Spleen (tissue), 11 donors: Measurements from ENCODE around the gene LRRC3. TPM values are rescaled to one million over a fixed set of nuclear protein-coding genes. Genes with fewer than 3 reads are reported as not detected.

Source experiments
- DNase-seq: peaks from one replicate; pipeline ENCODE4 v3.0.0-alpha.2; 2020
- H3K27ac ChIP-seq, 8 donors: fragments of 200-600 bp; sonication (generic) in 7 of 8; 1 replicate in 4 of 8; 2 replicates in 4 of 8; pipeline versions ENCODE4 v1.5.0 to v1.8.0; 2016 to 2021; ENCODE audit warnings: inconsistent platforms in 4 of 8, mild to moderate bottlenecking in 4 of 8, moderate library complexity in 1 of 8
- H3K27me3 ChIP-seq, 7 donors: fragments of 200-600 bp; sonication (generic) in 6 of 7; replicated peaks in 1 of 7; 1 replicate in 4 of 7; 2 replicates in 3 of 7; pipeline versions ENCODE4 v1.5.0 to v1.8.0; 2016 to 2021; ENCODE audit warnings: inconsistent platforms in 3 of 7, mild to moderate bottlenecking in 1 of 7
- H3K36me3 ChIP-seq, 6 donors: fragments of 200-600 bp; sonication (generic) in 5 of 6; 1 replicate in 4 of 6; 2 replicates in 2 of 6; pipeline versions ENCODE4 v1.5.0 to v1.8.0; 2016 to 2021; ENCODE audit warnings: inconsistent platforms in 2 of 6
- H3K4me1 ChIP-seq, 6 donors: fragments of 200-600 bp; sonication (generic) in 5 of 6; 1 replicate in 3 of 6; 2 replicates in 3 of 6; pipeline versions ENCODE4 v1.5.0 to v1.8.0; 2016 to 2021; ENCODE audit warnings: inconsistent platforms in 3 of 6
- H3K4me3 ChIP-seq, 8 donors: fragments of 200-600 bp; sonication (generic) in 7 of 8; 1 replicate in 4 of 8; 2 replicates in 4 of 8; pipeline versions ENCODE4 v1.5.0 to v1.8.0; 2016 to 2021; ENCODE audit warnings: inconsistent platforms in 4 of 8, mild to moderate bottlenecking in 4 of 8, moderate library complexity in 2 of 8
- H3K9me3 ChIP-seq, 8 donors: fragments of 200-600 bp; sonication (generic) in 7 of 8; 1 replicate in 4 of 8; 2 replicates in 4 of 8; pipeline versions ENCODE4 v1.5.0 to v1.8.0; 2016 to 2021; ENCODE audit warnings: inconsistent platforms in 4 of 8
- POLR2A ChIP-seq, 3 donors: fragments of 450-650 bp; IDR thresholded peaks; one replicate each; pipeline ENCODE4 v1.5.1; 2017; ENCODE audit warnings: antibody characterized with exemption in 3 of 3, mild to moderate bottlenecking in 1 of 3
- POLR2AphosphoS5 ChIP-seq, 3 donors: sonication (generic); formaldehyde crosslinking; IDR thresholded peaks; one replicate each; pipeline ENCODE4 v1.5.1; 2017; ENCODE audit warnings: antibody characterized with exemption in 3 of 3
- WGBS, 5 donors: extraction: QIAGEN DNeasy Blood & Tissue Kit in 3 of 5; methylation state at CpG; one replicate each; pipeline versions ENCODE4 v1.1.5 to v1.1.7; 2013 to 2018; 5-methylcytosine and 5-hydroxymethylcytosine counted together
- intact Hi-C: fragments of 100-400 bp; cut with DNase I; formaldehyde crosslinking; loops from one replicate; pipeline ENCODE4 v1.15.0; 2023; ENCODE audit warnings: low total_unique reads
- polyA plus RNA-seq, 3 donors: library from polyadenylated mRNA; stranded (reverse); fragments of 200-250 nt; gene quantifications; one replicate each; pipeline ENCODE4 v1.2.1, GENCODE V29; 2013
- total RNA-seq, 7 donors: library from RNA; depleted of rRNA in 3 of 7; stranded (reverse); fragments of >200 nt in 3 of 7; fragmentation: NEBNext Ultra II Directional in 4 of 7; extraction: Animal tissue kit (Norgen Biotek cat#: 25700) in 4 of 7; gene quantifications; one replicate each; pipeline versions ENCODE4 v1.1.0 to v1.2.1, GENCODE V29; 2016 to 2021
- TF ChIP-seq, protein P1 (sequence below), 11 experiments: fragments of 200-600 bp in 7 of 11; fragments of 450-650 bp in 4 of 11; sonication (generic) in 4 of 11; IDR thresholded peaks in 8 of 11; conservative IDR thresholded peaks in 3 of 11; 1 replicate in 7 of 11; 2 replicates in 4 of 11; pipeline versions ENCODE4 v1.4.0 to v1.8.0; 2016 to 2021; ENCODE audit warnings: antibody characterized with exemption in 11 of 11, inconsistent platforms in 4 of 11, mild to moderate bottlenecking in 1 of 11
- donor health status: healthy with polysubstance abuse.
- donor health status: DM: no; HTN: no; CAD: no; lungs with moderate emphysema.
- donor health status: DM: no; HTN: no; CAD: no.
- donor health status: Bipolar disorder and iron deficiency.
- donor health status: healthy.
- donor health status: DM: no; HTN: no; CAD: no.
- donor health status: DM: yes; HTN: yes; CAD: no.

Gene LRRC3
- total and polyA plus RNA-seq, 10 donors, result 0.24 to 4.9 (median 2.5) TPM

DNA sequence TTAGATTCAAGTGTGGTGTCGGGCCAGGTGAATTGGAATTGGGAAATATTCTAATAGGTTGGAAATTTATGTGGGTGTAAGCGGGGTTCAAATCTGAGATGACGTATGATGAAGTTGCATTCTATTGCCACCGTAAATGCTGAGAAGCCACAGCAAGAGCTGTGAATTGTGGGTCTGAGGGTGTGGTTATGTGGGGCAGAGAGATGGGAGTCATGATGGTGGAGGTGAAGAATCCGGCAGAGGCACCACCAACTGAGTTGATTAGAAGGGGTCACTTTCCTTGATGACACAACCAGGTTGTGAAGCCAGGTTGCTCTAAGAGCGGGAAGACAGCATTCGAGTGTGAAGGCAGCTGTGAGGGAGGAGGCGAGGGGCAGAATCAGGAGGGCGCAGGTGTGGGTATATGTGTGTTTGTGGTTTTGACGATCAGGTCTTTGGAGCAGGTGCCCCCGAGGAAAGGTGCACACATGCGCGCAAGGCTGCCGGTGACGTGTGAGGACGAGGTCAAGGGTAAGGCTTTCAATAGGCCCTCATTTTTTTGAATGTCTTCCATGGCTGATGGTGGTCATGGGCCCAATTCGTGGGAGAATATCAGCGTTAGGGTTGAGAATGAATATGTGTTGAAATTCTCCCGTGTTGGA lies 18.7 kb downstream of the LRRC3 start:
- H3K4me3 ChIP-seq, result no peak overlapping the region
- no peaks in the 10 kb centered on the region for H3K27me3 ChIP-seq
- intact Hi-C loops, result no loop called here
- no peaks in the 10 kb centered on the region for H3K36me3 ChIP-seq
- TF ChIP-seq, protein P1, sequence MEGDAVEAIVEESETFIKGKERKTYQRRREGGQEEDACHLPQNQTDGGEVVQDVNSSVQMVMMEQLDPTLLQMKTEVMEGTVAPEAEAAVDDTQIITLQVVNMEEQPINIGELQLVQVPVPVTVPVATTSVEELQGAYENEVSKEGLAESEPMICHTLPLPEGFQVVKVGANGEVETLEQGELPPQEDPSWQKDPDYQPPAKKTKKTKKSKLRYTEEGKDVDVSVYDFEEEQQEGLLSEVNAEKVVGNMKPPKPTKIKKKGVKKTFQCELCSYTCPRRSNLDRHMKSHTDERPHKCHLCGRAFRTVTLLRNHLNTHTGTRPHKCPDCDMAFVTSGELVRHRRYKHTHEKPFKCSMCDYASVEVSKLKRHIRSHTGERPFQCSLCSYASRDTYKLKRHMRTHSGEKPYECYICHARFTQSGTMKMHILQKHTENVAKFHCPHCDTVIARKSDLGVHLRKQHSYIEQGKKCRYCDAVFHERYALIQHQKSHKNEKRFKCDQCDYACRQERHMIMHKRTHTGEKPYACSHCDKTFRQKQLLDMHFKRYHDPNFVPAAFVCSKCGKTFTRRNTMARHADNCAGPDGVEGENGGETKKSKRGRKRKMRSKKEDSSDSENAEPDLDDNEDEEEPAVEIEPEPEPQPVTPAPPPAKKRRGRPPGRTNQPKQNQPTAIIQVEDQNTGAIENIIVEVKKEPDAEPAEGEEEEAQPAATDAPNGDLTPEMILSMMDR (IDR thresholded peaks at IDR 0.05 in 8 of 11, conservative IDR thresholded peaks at IDR 0.05 in 3 of 11), result no peak
- TF ChIP-seq POLR2AphosphoS5 (IDR thresholded peaks at IDR 0.05), result no peak
- no peak for TF ChIP-seq POLR2A (IDR thresholded peaks at IDR 0.05)
- no peaks in the 10 kb centered on the region for H3K4me1 ChIP-seq
- DNase-seq, result no peak
- H3K9me3 ChIP-seq, result no peaks in the 10 kb centered on the region
- WGBS, 5 donors, result 85 to 90% (median 89%) methylated on average over 18 to 19 of the region's 19 CpGs
- H3K27ac ChIP-seq, result no peak overlapping the region

DNA sequence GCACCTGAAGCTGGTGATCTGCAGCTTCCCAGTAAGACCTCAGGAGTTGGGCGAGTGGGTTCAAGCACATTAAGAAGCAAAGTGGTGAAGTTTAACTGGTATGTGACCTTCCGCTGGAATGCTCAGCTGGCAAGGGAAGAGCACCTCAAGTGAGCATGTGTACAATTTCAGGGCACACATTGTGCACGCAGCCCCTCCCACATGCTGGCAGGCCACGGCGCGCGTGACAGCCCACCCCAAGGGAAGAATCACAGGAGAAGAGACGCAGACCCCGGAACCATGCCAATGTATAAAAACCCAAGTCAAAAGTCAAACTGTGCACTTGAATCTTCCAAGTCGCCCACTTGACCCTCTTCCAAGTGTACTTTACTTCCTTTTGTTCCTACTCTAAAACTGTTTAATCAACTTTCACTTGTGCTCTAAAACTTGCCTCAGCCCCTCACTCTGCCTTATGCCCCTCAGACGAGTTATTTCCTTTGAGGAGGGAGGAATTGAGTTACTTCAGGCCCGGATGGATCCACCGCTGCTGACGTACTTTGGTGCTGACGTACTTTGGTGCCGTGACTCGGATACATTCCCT lies 20.0 kb downstream of the LRRC3 start:
- DNase-seq, result no peak
- Histone ChIP-seq H3K9me3 (no peaks in the 10 kb centered on the region), H3K4me3 (no peak overlapping the region), H3K4me1 (peaks cover 0 to 9% (median 0%) of the 10 kb centered on the region in 6 donors), H3K27me3 (no peaks in the 10 kb centered on the region), H3K36me3 (no peaks in the 10 kb centered on the region), H3K27ac (no peak overlapping the region)
- 75 to 84% (median 80%) methylated on average over 17 of the region's 17 CpGs for WGBS, 5 donors
- intact Hi-C loops, result no loop called here
- no peak for TF ChIP-seq POLR2A (IDR thresholded peaks at IDR 0.05)
- no peak for TF ChIP-seq POLR2AphosphoS5 (IDR thresholded peaks at IDR 0.05)
- TF ChIP-seq, protein P1 (IDR thresholded peaks at IDR 0.05 in 8 of 11, conservative IDR thresholded peaks at IDR 0.05 in 3 of 11), result no peak

DNA sequence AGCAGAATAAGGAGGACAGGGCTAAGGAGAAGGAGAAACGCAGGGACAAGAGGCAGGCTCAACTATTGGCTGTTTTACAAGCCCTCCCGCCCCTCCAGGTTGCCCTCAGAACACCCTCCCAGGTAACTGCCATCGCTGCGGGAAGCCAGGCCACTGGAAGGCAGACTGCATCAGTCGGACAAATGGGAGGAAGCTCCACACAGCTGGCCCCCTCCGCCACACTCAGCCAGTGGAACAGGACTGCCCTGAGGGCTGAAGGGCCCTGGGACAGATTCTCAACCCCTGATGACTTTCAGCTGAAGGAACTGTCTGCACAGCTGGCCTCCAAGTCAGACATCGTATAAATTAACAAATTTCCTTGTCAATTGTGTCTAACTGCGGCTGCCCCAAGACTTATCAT lies 21.8 kb downstream of the LRRC3 start:
- DNase-seq, result peak; percentile 45
- Histone ChIP-seq H3K36me3 (no peaks in the 10 kb centered on the region), H3K4me1 (peaks cover 0 to 9% (median 0%) of the 10 kb centered on the region in 6 donors), H3K4me3 (no peak overlapping the region), H3K9me3 (no peaks in the 10 kb centered on the region), H3K27ac (no peak overlapping the region), H3K27me3 (peaks cover 0 to 5% (median 0%) of the 10 kb centered on the region in 7 donors)
- intact Hi-C loops, result no loop called here
- 75 to 87% (median 81%) methylated on average over 7 to 8 of the region's 8 CpGs for WGBS, 5 donors
- TF ChIP-seq POLR2A (IDR thresholded peaks at IDR 0.05), result no peak
- TF ChIP-seq, protein P1 (IDR thresholded peaks at IDR 0.05 in 8 of 11, conservative IDR thresholded peaks at IDR 0.05 in 3 of 11), result no peak
- no peak for TF ChIP-seq POLR2AphosphoS5 (IDR thresholded peaks at IDR 0.05)

DNA sequence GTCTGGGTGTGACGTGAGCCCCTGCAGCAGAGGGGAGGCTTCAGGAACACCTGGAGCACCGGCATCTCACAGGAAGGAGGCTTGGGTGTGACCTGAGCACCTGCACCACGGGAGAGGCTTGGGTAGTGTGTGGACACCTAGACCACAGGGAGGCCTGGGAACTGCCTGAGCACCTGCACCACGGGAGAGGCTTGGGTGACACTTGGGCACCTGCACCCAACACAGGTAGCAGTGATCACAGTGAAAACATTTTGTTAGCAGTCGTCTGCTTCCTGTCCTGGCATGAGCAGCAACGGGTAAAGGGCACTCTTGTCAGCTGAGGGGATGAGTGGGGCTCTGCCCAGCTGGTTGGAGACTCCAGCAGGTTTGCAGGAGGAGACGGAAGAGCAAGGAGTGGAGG lies 22.4 kb downstream of the LRRC3 start:
- H3K4me1 ChIP-seq, result peaks cover 0 to 9% (median 0%) of the 10 kb centered on the region in 6 donors
- H3K36me3 ChIP-seq, result no peaks in the 10 kb centered on the region
- TF ChIP-seq POLR2A (IDR thresholded peaks at IDR 0.05) (no peak), POLR2AphosphoS5 (IDR thresholded peaks at IDR 0.05) (no peak)
- TF ChIP-seq, protein P1 (IDR thresholded peaks at IDR 0.05 in 8 of 11, conservative IDR thresholded peaks at IDR 0.05 in 3 of 11), result no peak
- no peak overlapping the region for H3K4me3 ChIP-seq
- H3K27ac ChIP-seq, result no peak overlapping the region
- intact Hi-C loops, result no loop called here
- DNase-seq, result peak; percentile 53
- no peaks in the 10 kb centered on the region for H3K9me3 ChIP-seq
- peaks cover 0 to 5% (median 0%) of the 10 kb centered on the region in 7 donors for H3K27me3 ChIP-seq
- WGBS, 5 donors, result 67 to 78% (median 71%) methylated on average over 4 to 7 of the region's 7 CpGs
